ENCODE data around the gene PLA2G2D.

DNA sequence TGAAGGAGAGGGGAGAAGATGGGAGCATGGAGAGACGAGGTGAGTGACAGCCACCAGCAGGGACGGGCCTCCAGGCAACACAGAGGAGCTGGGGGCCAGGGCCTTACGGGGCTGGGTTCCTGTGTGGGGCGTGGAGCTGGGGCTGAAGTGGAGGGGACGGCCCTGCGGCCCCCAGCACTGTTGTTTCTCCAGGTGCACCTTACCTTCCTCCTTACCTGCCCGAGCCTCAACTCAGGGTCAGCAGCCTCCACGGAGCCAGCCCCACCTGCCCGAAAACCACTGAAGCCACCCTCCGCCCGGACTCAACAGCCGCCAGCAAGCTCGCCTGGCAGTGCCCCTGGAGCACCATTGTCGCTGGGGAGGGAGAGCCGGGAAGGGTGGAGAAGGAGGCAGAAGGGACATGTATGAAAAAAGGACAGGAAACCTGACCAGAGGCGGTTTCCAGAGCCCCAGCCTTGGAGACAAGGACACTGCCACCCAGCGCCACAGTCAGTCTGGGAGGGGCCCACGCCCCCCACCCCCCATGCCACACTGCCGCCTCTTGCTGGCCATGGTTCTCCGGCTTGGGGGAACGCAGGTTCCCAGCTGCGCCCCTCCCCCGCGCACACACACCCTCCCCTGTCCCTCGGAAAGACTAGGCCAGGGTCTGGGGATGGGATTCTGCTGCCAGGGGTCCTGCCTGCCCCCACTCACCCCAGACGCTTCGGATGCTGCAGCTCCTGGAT is 30.4 kb upstream of the PLA2G2D start:
- TF ChIP-seq, protein P1, sequence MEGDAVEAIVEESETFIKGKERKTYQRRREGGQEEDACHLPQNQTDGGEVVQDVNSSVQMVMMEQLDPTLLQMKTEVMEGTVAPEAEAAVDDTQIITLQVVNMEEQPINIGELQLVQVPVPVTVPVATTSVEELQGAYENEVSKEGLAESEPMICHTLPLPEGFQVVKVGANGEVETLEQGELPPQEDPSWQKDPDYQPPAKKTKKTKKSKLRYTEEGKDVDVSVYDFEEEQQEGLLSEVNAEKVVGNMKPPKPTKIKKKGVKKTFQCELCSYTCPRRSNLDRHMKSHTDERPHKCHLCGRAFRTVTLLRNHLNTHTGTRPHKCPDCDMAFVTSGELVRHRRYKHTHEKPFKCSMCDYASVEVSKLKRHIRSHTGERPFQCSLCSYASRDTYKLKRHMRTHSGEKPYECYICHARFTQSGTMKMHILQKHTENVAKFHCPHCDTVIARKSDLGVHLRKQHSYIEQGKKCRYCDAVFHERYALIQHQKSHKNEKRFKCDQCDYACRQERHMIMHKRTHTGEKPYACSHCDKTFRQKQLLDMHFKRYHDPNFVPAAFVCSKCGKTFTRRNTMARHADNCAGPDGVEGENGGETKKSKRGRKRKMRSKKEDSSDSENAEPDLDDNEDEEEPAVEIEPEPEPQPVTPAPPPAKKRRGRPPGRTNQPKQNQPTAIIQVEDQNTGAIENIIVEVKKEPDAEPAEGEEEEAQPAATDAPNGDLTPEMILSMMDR (IDR thresholded peaks at IDR 0.05), result no peak
- TF ChIP-seq POLR2A (IDR thresholded peaks at IDR 0.05), result no peak
- TF ChIP-seq POLR2AphosphoS5 (IDR thresholded peaks at IDR 0.05), result no peak
- no peak for TF ChIP-seq EP300 (IDR thresholded peaks at IDR 0.05)
